GM21423 (cell line): ENCODE measurements around the gene ARHGAP32.
"Not testable (repeated sequence)": the region's sequence is repeated elsewhere in the genome, so short reads cannot be mapped to it uniquely, and the experiment has no call there.

Experiments
- ATAC-seq: cut with Tn5 transposase; IDR thresholded peaks from one replicate; pipeline ENCODE4 v1.9.1; 2021; ENCODE audit warnings: mild to moderate bottlenecking, moderate library complexity; ENCODE audit not compliant: unreplicated experiment

Gene ARHGAP32

GRCh38 chr11:129041611-129042018, 150.5 kb downstream of the ARHGAP32 start:
- ATAC-seq: no peak

- ATAC-seq: no peak
Observed at GRCh38 chr11:129040934-129041333, 151.2 kb downstream of the ARHGAP32 start.

- no peak for ATAC-seq
Observed at GRCh38 chr11:129035244-129035643, 156.9 kb downstream of the ARHGAP32 start.

GRCh38 chr11:129034001-129034400, 158.1 kb downstream of the ARHGAP32 start:
- no peak for ATAC-seq

- no peak for ATAC-seq
Observed at GRCh38 chr11:129023968-129024676, 168.0 kb downstream of the ARHGAP32 start.

GRCh38 chr11:129021295-129021694, 170.8 kb downstream of the ARHGAP32 start:
- no peak for ATAC-seq

- no peak for ATAC-seq
Observed at GRCh38 chr11:129018991-129019390, 173.1 kb downstream of the ARHGAP32 start.

- ATAC-seq: no peak
Observed at GRCh38 chr11:129018126-129018525, 174.0 kb downstream of the ARHGAP32 start.

GRCh38 chr11:129013737-129014475, 178.2 kb downstream of the ARHGAP32 start:
- no peak for ATAC-seq

GRCh38 chr11:129012880-129013279, 179.2 kb downstream of the ARHGAP32 start:
- ATAC-seq: no peak

- no peak for ATAC-seq
Observed at GRCh38 chr11:129006161-129006560, 186.0 kb downstream of the ARHGAP32 start.

GRCh38 chr11:128999165-128999564, 193.0 kb downstream of the ARHGAP32 start:
- not testable (repeated sequence) for ATAC-seq

- ATAC-seq: no peak
Observed at GRCh38 chr11:128988242-128988970, 203.7 kb downstream of the ARHGAP32 start.

- no peak for ATAC-seq
Observed at GRCh38 chr11:128985880-128986279, 206.2 kb downstream of the ARHGAP32 start.

GRCh38 chr11:128983023-128983422, 209.1 kb downstream of the ARHGAP32 start:
- no peak for ATAC-seq

- ATAC-seq: no peak
Observed at GRCh38 chr11:128981254-128981653, 210.9 kb downstream of the ARHGAP32 start.

- no peak for ATAC-seq
Observed at GRCh38 chr11:128970598-128971190, 221.4 kb downstream of the ARHGAP32 start.

GRCh38 chr11:128968916-128969315, 223.2 kb downstream of the ARHGAP32 start:
- no peak for ATAC-seq

- ATAC-seq: no peak
Observed at GRCh38 chr11:128967578-128967977, 224.5 kb downstream of the ARHGAP32 start.

- peak; percentile 99 for ATAC-seq
Observed at GRCh38 chr11:128965485-128965884, 226.6 kb downstream of the ARHGAP32 start.

- no peak for ATAC-seq
Observed at GRCh38 chr11:128964463-128964930, 227.6 kb downstream of the ARHGAP32 start.
